ENCODE results near the gene SYTL4.
"Not testable (repeated sequence)": the region's sequence is repeated elsewhere in the genome, so short reads cannot be mapped to it uniquely, and the experiment has no call there.

The SYTL4 gene

GRCh38 chrX:100731441-100732281 is at the start of gene SYTL4:
Gene SYTL4, minus strand, starts transcription at chrX:100732121. Its CDS starts 30,084 bp downstream, at chrX:100702037.
- peak; percentile 18 for DNase-seq (ENCODE audit: low read depth)

- DNase-seq (ENCODE audit: low read depth), result not testable (repeated sequence)
Measured at GRCh38 chrX:100769439-100769838, 37.5 kb upstream of the SYTL4 start.

DNA sequence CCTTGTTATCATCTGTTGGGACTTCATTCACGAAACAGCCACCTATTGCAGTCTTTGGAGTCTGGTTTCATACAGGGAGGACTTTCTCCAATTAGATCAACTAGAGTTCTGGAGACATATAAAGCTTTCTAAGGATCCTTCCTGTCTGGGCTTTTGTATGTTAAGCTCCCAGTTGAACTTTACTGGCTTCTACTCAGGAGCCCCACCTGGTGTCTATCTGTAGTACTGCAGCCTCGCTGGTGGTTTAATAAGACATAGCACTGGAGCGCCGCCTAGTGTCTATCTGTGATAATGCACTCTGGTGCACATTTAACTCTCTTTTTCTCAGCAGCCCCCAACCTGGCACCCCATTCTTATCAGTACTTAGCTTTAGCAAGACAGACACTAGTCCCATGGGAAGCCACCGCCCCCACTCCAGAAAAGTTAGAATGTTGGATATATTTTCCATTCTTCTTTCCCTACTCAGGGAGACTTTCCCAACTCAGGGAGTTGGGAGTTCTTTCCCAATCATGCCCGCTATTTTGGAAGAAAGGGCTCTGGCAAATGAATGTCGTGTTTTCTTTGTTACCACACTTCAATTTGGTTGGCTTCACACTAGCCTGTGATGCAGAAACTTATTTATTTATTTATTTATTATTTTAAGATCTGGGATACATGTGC is 36.9 kb upstream of the SYTL4 start:
- DNase-seq (ENCODE audit: low read depth), result peak; percentile 47

DNA sequence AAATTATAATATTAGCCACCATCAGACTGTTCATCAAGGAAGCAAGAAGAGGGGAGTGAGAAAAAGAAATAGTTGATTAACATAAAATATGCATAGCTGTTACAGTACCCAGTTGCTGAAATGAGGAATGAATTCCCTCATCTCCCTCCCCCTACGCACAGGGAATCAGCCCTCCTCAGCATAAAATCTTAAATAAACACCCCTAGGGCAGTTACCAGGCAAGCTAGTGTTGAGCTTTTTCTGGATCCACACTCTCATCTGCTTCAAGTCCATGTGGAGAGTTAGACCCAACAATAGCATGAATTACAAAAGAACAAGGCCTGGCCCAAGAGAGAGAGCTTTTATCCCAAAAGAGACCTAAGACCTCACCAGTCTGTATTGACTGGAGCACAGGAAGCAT is 19.0 kb upstream of the SYTL4 start:
- no peak for DNase-seq (ENCODE audit: low read depth)

GRCh38 chrX:100748108-100748507 is 16.2 kb upstream of the SYTL4 start:
- DNase-seq (ENCODE audit: low read depth), result no peak

DNA sequence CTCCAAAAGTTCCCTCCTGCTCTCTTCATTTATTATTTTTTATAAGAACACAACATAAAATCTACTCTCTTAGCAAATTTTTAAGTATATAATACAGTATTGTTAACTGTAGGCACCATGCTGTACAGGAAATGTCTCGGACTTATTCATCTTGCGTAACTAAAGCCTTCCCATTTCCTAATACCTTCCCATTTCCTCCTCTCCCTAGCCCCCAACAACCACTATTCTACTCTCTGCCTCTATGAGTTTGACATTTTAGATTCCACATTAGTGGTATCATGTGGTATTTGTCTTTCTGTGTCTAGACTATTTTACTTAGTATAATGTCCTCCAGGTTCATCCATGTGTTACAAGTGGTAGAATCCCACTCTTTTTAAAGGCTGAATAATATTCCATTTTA is 15.8 kb upstream of the SYTL4 start:
- no peak for DNase-seq (ENCODE audit: low read depth)

DNA sequence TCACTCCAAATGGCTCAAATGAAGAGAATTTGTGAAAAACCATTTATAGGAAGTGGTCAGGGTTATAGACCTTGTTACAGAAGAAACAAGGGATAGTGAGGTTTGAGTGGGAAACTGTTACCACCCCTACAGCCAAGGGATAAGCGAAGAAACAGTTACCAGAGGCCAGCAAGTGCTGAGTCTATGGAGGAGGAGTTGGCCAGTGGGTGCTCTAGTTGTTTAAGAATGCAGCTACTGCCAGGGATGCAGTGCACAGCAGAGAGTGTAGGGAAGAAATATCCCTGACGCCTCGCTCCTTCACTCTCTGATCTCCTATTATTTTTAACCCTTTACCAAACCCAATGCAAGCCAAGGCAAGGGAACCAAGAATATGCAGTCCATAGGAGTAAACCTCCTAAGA is 15.2 kb upstream of the SYTL4 start:
- no peak for DNase-seq (ENCODE audit: low read depth)

DNA sequence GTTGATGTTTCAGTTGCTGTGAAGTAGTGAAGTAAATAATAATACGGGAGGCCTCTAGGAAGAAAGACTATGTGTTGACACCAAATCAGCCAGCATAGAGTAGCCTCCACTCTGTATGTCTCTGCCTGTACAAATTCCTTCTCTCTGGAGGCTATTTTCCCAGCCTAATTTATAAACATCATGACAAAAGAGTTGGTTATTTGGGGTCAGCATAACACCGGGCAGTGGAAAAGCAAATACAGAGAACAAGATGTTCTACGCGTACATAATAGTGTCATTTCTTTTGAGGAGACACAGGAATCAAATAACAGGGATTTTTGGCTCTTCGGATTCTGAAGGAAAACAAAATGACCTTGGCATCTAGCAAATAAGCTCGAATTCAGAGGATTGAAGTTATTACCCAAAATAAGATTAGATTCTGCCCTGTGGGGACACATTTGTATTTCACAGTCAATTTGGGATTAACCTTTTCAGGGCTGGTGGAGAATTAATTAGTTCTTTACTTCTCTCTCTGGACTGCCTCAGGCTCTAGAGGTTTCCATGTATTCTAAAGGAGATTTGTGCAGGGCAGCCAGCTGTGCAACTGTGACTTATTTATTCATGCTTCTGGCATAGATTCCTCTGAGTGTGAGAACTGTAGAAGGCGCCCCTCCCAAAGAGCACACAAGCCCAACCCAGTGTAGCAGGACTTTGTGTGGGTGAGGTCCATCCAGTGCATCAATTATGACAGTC is 14.1 kb upstream of the SYTL4 start:
- DNase-seq (ENCODE audit: low read depth), result no peak

DNA sequence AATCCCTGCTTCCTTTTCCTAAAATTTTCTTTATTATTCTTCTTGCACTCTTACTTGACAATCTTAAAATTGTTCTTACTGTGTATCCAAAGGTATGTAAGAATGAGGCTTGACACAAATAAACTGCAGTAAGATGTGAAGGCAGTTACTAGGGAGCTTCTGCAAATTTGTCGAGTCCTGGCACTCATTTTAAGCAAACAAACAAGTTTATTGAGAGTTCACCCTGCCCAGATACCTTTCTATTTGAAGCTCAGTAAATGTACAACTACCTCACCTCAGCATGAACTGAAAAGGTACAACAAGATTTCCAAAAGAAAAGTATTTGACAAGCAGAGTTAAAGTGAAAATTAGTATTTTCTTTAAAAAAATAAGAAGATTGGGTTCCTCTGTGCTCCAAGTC is 13.3 kb upstream of the SYTL4 start:
- DNase-seq (ENCODE audit: low read depth), result no peak

DNA sequence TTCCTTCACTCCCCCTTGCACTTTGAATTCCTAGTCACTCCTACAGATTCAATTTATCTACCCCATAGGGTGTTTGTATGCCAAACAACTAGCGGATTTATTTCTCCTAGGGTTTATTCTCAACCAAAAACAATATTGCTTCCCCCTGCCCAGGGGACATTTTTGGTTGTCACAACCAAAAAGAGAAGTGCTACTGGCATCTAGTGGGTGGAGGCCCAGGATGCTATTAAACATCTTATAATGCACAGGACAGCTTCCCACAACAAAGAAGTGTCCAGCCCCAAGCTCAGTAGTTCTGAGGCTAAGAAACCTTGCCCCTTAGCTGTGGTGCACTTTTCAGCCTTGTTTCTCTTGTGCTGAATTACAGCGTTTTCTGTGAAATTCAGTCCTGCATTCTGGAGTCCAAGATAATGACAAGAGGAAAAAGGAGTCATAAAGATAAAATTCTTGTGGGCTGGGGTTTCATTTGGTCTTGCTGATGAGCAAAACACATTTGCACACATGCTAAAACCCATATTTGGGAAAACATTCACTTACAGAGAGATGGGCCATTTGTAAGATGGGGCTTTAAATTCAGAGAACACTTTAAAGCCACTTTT is 11.2 kb upstream of the SYTL4 start:
- DNase-seq (ENCODE audit: low read depth), result peak; percentile 49

GRCh38 chrX:100724006-100724405 is 7.9 kb downstream of the SYTL4 start:
- not testable (repeated sequence) for DNase-seq (ENCODE audit: low read depth)

GRCh38 chrX:100721328-100721727 is 10.6 kb downstream of the SYTL4 start:
- DNase-seq (ENCODE audit: low read depth), result no peak

- no peak for DNase-seq (ENCODE audit: low read depth)
Measured at GRCh38 chrX:100720301-100720700, 11.6 kb downstream of the SYTL4 start.

GRCh38 chrX:100719139-100719538 is 12.8 kb downstream of the SYTL4 start:
- no peak for DNase-seq (ENCODE audit: low read depth)

- no peak for DNase-seq (ENCODE audit: low read depth)
Measured at GRCh38 chrX:100717363-100717762, 14.6 kb downstream of the SYTL4 start.

DNA sequence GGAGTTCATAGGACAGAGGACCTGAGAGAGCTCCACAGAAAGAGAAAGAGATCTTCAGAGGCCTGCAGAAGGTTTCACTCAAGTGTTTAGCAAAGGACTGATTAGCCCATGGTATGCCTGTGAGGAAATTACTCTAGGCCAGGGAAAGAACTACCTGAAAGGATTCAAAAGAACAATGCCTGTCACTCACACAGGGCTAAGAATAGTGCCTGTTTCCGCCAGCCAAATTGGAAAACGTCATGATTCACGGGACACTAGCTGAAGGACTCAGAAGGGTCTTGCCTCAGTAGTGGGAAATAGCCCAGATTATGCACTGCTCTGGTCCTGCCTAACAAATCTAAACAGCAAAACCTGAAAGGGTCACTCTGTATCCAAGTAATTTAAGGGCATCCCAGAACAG is 21.1 kb downstream of the SYTL4 start:
- no peak for DNase-seq (ENCODE audit: low read depth)

GRCh38 chrX:100704581-100705203 is 27.2 kb downstream of the SYTL4 start:
- DNase-seq (ENCODE audit: low read depth), result no peak

DNA sequence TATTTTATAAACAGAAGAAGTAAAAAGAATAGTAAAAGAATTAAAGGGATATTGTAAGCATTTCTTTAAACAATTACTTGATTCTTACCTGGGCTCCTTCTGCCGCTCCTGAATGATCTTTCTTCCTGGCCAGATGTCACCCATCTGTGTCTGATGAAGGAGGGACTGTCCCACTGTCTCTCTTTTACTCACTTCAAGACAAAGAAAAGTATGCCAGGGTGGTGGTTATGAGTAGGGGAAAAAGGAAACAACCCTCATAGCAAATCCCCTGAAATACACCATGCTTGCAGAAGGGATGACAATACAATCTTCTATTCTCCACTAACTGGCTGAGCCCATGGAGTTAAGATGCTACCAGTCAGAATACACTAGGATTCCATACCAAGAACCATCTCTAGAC is 31.1 kb downstream of the SYTL4 start:
- DNase-seq (ENCODE audit: low read depth), result no peak

DNA sequence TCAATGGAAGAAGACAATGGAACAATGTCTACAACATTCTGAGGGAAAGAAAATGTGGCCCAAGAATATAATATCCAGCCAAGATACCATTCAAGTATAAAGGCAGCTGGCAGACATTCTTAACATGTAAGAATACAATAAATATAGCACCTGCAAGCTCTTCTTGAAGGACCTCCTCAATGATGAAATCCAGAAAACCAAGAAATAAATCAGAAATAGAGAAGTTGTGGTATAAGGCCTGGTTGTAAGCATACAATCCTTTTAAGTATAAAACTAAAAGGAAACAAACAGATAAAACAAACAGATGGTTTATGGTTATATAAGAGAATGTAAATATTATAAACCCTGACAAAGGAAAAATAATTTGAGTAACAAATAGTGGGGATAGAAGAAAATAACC is 33.4 kb downstream of the SYTL4 start:
- no peak for DNase-seq (ENCODE audit: low read depth)

- no peak for DNase-seq (ENCODE audit: low read depth)
Measured at GRCh38 chrX:100696699-100697351, 35.1 kb downstream of the SYTL4 start.

DNA sequence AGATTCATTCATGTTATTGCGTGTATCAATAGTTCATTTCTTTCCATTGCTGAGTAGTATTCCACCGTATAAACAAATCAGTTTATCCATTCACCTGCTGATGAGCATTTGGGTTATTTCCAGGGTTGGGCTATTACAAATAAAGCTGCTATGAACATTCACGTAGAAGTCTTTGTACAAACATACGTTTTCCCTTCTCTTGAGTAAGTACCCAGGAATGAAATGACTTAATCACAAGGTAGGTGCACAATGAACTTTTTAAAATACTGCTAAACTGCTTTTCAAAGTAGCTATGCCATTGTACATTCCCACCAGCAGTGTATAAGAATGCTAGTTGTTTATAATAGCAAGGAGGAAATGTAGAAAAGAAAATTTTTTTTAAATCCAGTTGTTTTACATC is 35.9 kb downstream of the SYTL4 start:
- no peak for DNase-seq (ENCODE audit: low read depth)
